Activated CD4-positive, alpha-beta memory T cell treated with anti-CD3 and anti-CD28 coated beads for 36 hours (primary cell): ENCODE data around the gene ARHGAP45. TPM values are rescaled to one million over a fixed set of nuclear protein-coding genes. Genes with fewer than 3 reads are reported as not detected.

Experiments used
- CTCF ChIA-PET: fragments of 350-600 bp; sonication (Branson Sonifier 250); formaldehyde crosslinking; loops from one replicate; lab custom pipeline; 2021; ENCODE audit warnings: antibody characterized with exemption, inconsistent platforms; lab: Charles Lee
- POLR2A ChIA-PET: fragments of 350-600 bp; sonication (Branson Sonifier 250); formaldehyde crosslinking; loops from one replicate; lab custom pipeline; 2021; ENCODE audit warnings: antibody characterized with exemption; lab: Charles Lee
- DNase-seq: peaks from one replicate; pipeline ENCODE4 v3.0.0-alpha.2; 2020
- H3K27ac Mint-ChIP-seq: one replicate; pipeline ENCODE4 v1.8.0; 2021; ENCODE audit warnings: mixed read lengths
- H3K27me3 Mint-ChIP-seq: one replicate; pipeline ENCODE4 v1.8.0; 2021; ENCODE audit warnings: mixed read lengths
- H3K36me3 Mint-ChIP-seq: one replicate; pipeline ENCODE4 v1.8.0; 2021; ENCODE audit warnings: mixed read lengths
- H3K4me1 Mint-ChIP-seq: one replicate; pipeline ENCODE4 v1.8.0; 2021; ENCODE audit warnings: low read depth, mixed read lengths
- H3K4me3 Mint-ChIP-seq: one replicate; pipeline ENCODE4 v1.8.0; 2021; ENCODE audit warnings: mild to moderate bottlenecking, mixed read lengths
- H3K9me3 Mint-ChIP-seq: one replicate; pipeline ENCODE4 v1.8.0; 2021; ENCODE audit warnings: mixed read lengths
- intact Hi-C: fragments of 100-400 bp; cut with micrococcal nuclease; formaldehyde crosslinking; loops from one replicate; pipeline ENCODE4 v1.15.1; 2023
- total RNA-seq, 2 experiments: library from RNA; stranded (reverse); gene quantifications; one replicate each; pipeline ENCODE4 v1.2.3, GENCODE V29; 2021

The ARHGAP45 gene
- total RNA-seq, 2 experiments from 2014 or later: 136 to 142 TPM

- Mint-ChIP-seq H3K36me3 (peaks cover 5% of the 10 kb centered on the region), H3K27ac (no peak overlapping the region), H3K9me3 (no peaks in the 10 kb centered on the region), H3K4me3 (no peak overlapping the region), H3K27me3 (no peaks in the 10 kb centered on the region), H3K4me1 (peaks cover 4% of the 10 kb centered on the region)
- DNase-seq: no peak
- intact Hi-C loops: no loop called here
- ChIA-PET CTCF (interaction anchor here (1.4 kb wide), 1 partner anchor 195 kb away, joined by 3 read pairs; no protein-coding TSS in a partner anchor), POLR2A (no interaction called here)
Observed at GRCh38 chr19:1049106-1049505, 17.9 kb upstream of the ARHGAP45 start.

GRCh38 chr19:1049800-1050199 lies 17.2 kb upstream of the ARHGAP45 start:
- peaks cover 4% of the 10 kb centered on the region for H3K4me1 Mint-ChIP-seq
- no peak overlapping the region for H3K4me3 Mint-ChIP-seq
- H3K36me3 Mint-ChIP-seq: peaks cover 5% of the 10 kb centered on the region
- intact Hi-C loops: no loop called here
- DNase-seq: no peak
- POLR2A ChIA-PET: no interaction called here
- H3K27me3 Mint-ChIP-seq: no peaks in the 10 kb centered on the region
- CTCF ChIA-PET: no interaction called here
- H3K9me3 Mint-ChIP-seq: no peaks in the 10 kb centered on the region
- no peak overlapping the region for H3K27ac Mint-ChIP-seq

- DNase-seq: no peak
- ChIA-PET POLR2A (no interaction called here), CTCF (no interaction called here)
- no peak overlapping the region for H3K27ac Mint-ChIP-seq
- H3K4me1 Mint-ChIP-seq: peaks cover 4% of the 10 kb centered on the region
- H3K27me3 Mint-ChIP-seq: no peaks in the 10 kb centered on the region
- H3K36me3 Mint-ChIP-seq: peaks cover 4% of the 10 kb centered on the region
- no peak overlapping the region for H3K4me3 Mint-ChIP-seq
- no peaks in the 10 kb centered on the region for H3K9me3 Mint-ChIP-seq
- intact Hi-C loops: no loop called here
Observed at GRCh38 chr19:1050989-1051788, 15.8 kb upstream of the ARHGAP45 start.

GRCh38 chr19:1051791-1052190 lies 15.2 kb upstream of the ARHGAP45 start:
- H3K36me3 Mint-ChIP-seq: peaks cover 4% of the 10 kb centered on the region
- H3K4me1 Mint-ChIP-seq: peaks cover 4% of the 10 kb centered on the region
- H3K27ac Mint-ChIP-seq: no peak overlapping the region
- no peaks in the 10 kb centered on the region for H3K27me3 Mint-ChIP-seq
- CTCF ChIA-PET: no interaction called here
- intact Hi-C loops: no loop called here
- H3K4me3 Mint-ChIP-seq: no peak overlapping the region
- DNase-seq: no peak
- no peaks in the 10 kb centered on the region for H3K9me3 Mint-ChIP-seq
- POLR2A ChIA-PET: no interaction called here

GRCh38 chr19:1052349-1052975 lies 14.5 kb upstream of the ARHGAP45 start:
- H3K27me3 Mint-ChIP-seq: no peaks in the 10 kb centered on the region
- no peak overlapping the region for H3K4me3 Mint-ChIP-seq
- no peaks in the 10 kb centered on the region for H3K9me3 Mint-ChIP-seq
- intact Hi-C loops: no loop called here
- CTCF ChIA-PET: interaction anchor here (1.5 kb wide), 1 partner anchor 12 kb away, joined by 5 read pairs; no protein-coding TSS in a partner anchor
- H3K4me1 Mint-ChIP-seq: peaks cover 7% of the 10 kb centered on the region
- peaks cover 4% of the 10 kb centered on the region for H3K36me3 Mint-ChIP-seq
- POLR2A ChIA-PET: no interaction called here
- no peak for DNase-seq
- H3K27ac Mint-ChIP-seq: peak overlapping the region; percentile 5

- Mint-ChIP-seq H3K36me3 (peaks cover 4% of the 10 kb centered on the region), H3K4me3 (no peak overlapping the region), H3K4me1 (peaks cover 15% of the 10 kb centered on the region), H3K27ac (no peak overlapping the region), H3K9me3 (no peaks in the 10 kb centered on the region), H3K27me3 (no peaks in the 10 kb centered on the region)
- ChIA-PET CTCF (interaction anchor here (1.0 to 1.5 kb wide), 3 partner anchors 11 to 72 kb away, joined by 3 to 5 read pairs (median 3); no protein-coding TSS in a partner anchor), POLR2A (no interaction called here)
- DNase-seq: no peak
- intact Hi-C loops: no loop called here
Observed at GRCh38 chr19:1053176-1054101, 13.5 kb upstream of the ARHGAP45 start.

GRCh38 chr19:1054102-1055027 lies 12.6 kb upstream of the ARHGAP45 start:
- H3K9me3 Mint-ChIP-seq: no peaks in the 10 kb centered on the region
- POLR2A ChIA-PET: no interaction called here
- H3K27ac Mint-ChIP-seq: no peak overlapping the region
- peaks cover 4% of the 10 kb centered on the region for H3K36me3 Mint-ChIP-seq
- H3K4me1 Mint-ChIP-seq: peaks cover 15% of the 10 kb centered on the region
- no peak for DNase-seq
- no peaks in the 10 kb centered on the region for H3K27me3 Mint-ChIP-seq
- CTCF ChIA-PET: interaction anchor here (1.0 to 1.5 kb wide), 4 partner anchors 10 to 190 kb away, joined by 3 to 5 read pairs (median 4); no protein-coding TSS in a partner anchor
- no peak overlapping the region for H3K4me3 Mint-ChIP-seq
- intact Hi-C loops: loop anchor here (5.0 kb wide), 1 partner anchor 138 kb away; no protein-coding TSS in a partner anchor

- peaks cover 15% of the 10 kb centered on the region for H3K4me1 Mint-ChIP-seq
- no peaks in the 10 kb centered on the region for H3K27me3 Mint-ChIP-seq
- intact Hi-C loops: loop anchor here (5.0 kb wide), 1 partner anchor 137 kb away; no protein-coding TSS in a partner anchor
- H3K36me3 Mint-ChIP-seq: peaks cover 4% of the 10 kb centered on the region
- no peaks in the 10 kb centered on the region for H3K9me3 Mint-ChIP-seq
- ChIA-PET POLR2A (no interaction called here), CTCF (interaction anchor here (1.1 to 1.2 kb wide), 2 partner anchors 12 to 189 kb away, joined by 3 to 4 read pairs; no protein-coding TSS in a partner anchor)
- no peak overlapping the region for H3K27ac Mint-ChIP-seq
- DNase-seq: no peak
- H3K4me3 Mint-ChIP-seq: no peak overlapping the region
Observed at GRCh38 chr19:1055028-1055425, 11.9 kb upstream of the ARHGAP45 start.

- no peaks in the 10 kb centered on the region for H3K27me3 Mint-ChIP-seq
- H3K36me3 Mint-ChIP-seq: peaks cover 1% of the 10 kb centered on the region
- no peaks in the 10 kb centered on the region for H3K9me3 Mint-ChIP-seq
- H3K27ac Mint-ChIP-seq: peak overlapping the region; percentile 18
- peaks cover 15% of the 10 kb centered on the region for H3K4me1 Mint-ChIP-seq
- intact Hi-C loops: loop anchor here (5.0 kb wide), 1 partner anchor 136 kb away; no protein-coding TSS in a partner anchor
- ChIA-PET CTCF (interaction anchor here (0.6 to 2.5 kb wide), 3 partner anchors 10 to 188 kb away, joined by 3 to 12 read pairs (median 4); partner anchors contain the start of gene ARHGAP45), POLR2A (no interaction called here)
- H3K4me3 Mint-ChIP-seq: no peak overlapping the region
- no peak for DNase-seq
Observed at GRCh38 chr19:1055886-1056620, 10.9 kb upstream of the ARHGAP45 start.

GRCh38 chr19:1057176-1057855 lies 9.7 kb upstream of the ARHGAP45 start:
- no peaks in the 10 kb centered on the region for H3K36me3 Mint-ChIP-seq
- POLR2A ChIA-PET: interaction anchor here (0.6 to 1.1 kb wide), 4 partner anchors 10 to 330 kb away, joined by 3 read pairs; partner anchors contain the start of gene ARHGAP45
- H3K27ac Mint-ChIP-seq: peak overlapping the region; percentile 40
- intact Hi-C loops: loop anchor here (5.0 kb wide), 1 partner anchor 135 kb away; no protein-coding TSS in a partner anchor
- no peaks in the 10 kb centered on the region for H3K9me3 Mint-ChIP-seq
- H3K27me3 Mint-ChIP-seq: no peaks in the 10 kb centered on the region
- peaks cover 11% of the 10 kb centered on the region for H3K4me1 Mint-ChIP-seq
- no peak overlapping the region for H3K4me3 Mint-ChIP-seq
- CTCF ChIA-PET: interaction anchor here (1.0 to 2.5 kb wide), 8 partner anchors 10 to 209 kb away, joined by 3 to 12 read pairs (median 4); partner anchors contain the start of gene ARHGAP45
- DNase-seq: peak; percentile 62
